DND-41 (cell line): ENCODE data around the gene MRM2.

Source experiments
- CTCF ChIP-seq: IDR thresholded peaks from 2 replicates; pipeline ENCODE4 v1.5.1; 2012; ENCODE audit warnings: borderline replicate concordance, low read length, moderate library complexity, mild to moderate bottlenecking; ENCODE audit not compliant: poor library complexity, severe bottlenecking; ENCODE audit errors: extremely low read depth
- EZH2 ChIP-seq: IDR thresholded peaks from 3 replicates; pipeline ENCODE4 v1.6.1; 2012; ENCODE audit warnings: borderline replicate concordance, low read depth, mild to moderate bottlenecking, moderate library complexity, low read length, inconsistent platforms; ENCODE audit not compliant: severe bottlenecking

- TF ChIP-seq CTCF (no peak), EZH2 (no peak)
Measured at GRCh38 chr7:2196381-2197378, 45.3 kb downstream of the MRM2 start.
